HCT116 (cell line): Measurements from ENCODE around the gene ARAP1. TPM values are rescaled to one million over a fixed set of nuclear protein-coding genes. Genes with fewer than 3 reads are reported as not detected.

ENCODE experiments used
- ATAC-seq: fragments of 200-7000 bp; cut with Tn5 transposase; 2 replicates; pipeline ENCODE4 v1.9.1; 2020; ENCODE audit warnings: mild to moderate bottlenecking, moderate library complexity
- BruUV-seq: library from RNA; stranded (reverse); fragments of 400-500 nt; replicated peaks from 2 replicates; lab custom pipeline; 2021; lab: Mats Ljungman, UMichigan
- CTCF ChIA-PET: fragments of 300-600 bp; sonication (Branson Sonifier 250); formaldehyde crosslinking; loops from one replicate; lab custom pipeline; 2021; ENCODE audit warnings: antibody characterized with exemption; lab: Charles Lee
- POLR2A ChIA-PET: fragments of 300-600, 350-600 bp; sonication (Branson Sonifier 250); formaldehyde crosslinking; loops from one replicate; lab custom pipeline; 2021; ENCODE audit warnings: antibody characterized with exemption; lab: Charles Lee
- RAD21 ChIA-PET, 2 experiments: fragments of 300-600 bp; sonication (Branson Sonifier 250); formaldehyde crosslinking; loops; one replicate each; lab custom pipeline; 2023; ENCODE audit warnings: low total read pairs in 2 of 2; ENCODE audit not compliant: uncharacterized antibody in 2 of 2, unreplicated experiment in 2 of 2, low non-redundant PET in 1 of 2; lab: Charles Lee
- DNase-seq: peaks from one replicate; pipeline ENCODE4 v3.0.0-alpha.2; 2010; ENCODE audit warnings: low read depth, low spot score
- H2AFZ ChIP-seq: fragments of 200-600 bp; shearing (Covaris generic), sonication (generic); 2 replicates; pipeline ENCODE4 v1.6.1; 2017; ENCODE audit warnings: low read depth, mixed run types, mixed read lengths, antibody characterized with exemption, low read length; ENCODE audit not compliant: poor library complexity, severe bottlenecking
- H3K27ac ChIP-seq: 2 replicates; pipeline ENCODE4 v1.5.1; 2012; ENCODE audit warnings: low read depth, low read length
- H3K27me3 ChIP-seq: fragments of 200-600 bp; sonication (generic); 2 replicates; pipeline ENCODE4 v1.6.1; 2016; ENCODE audit warnings: mixed run types, low read length, mixed read lengths; ENCODE audit not compliant: insufficient read depth
- H3K36me3 ChIP-seq, 2 experiments: fragments of 200-500 bp in 1 of 2; fragments of 200-600 bp in 1 of 2; sonication (Bioruptor generic) in 1 of 2; sonication (generic) in 1 of 2; 2 replicates each; pipeline versions ENCODE4 v1.5.1 to v1.6.1; 2014 to 2016; ENCODE audit warnings: low read length in 2 of 2, inconsistent platforms in 1 of 2, mixed read lengths in 1 of 2, mixed run types in 1 of 2; ENCODE audit not compliant: insufficient read depth in 2 of 2, control insufficient read depth in 1 of 2
- H3K4me1 ChIP-seq, 2 experiments: fragments of 200-600 bp in 1 of 2; sonication (generic) in 1 of 2; 2 replicates each; pipeline versions ENCODE4 v1.5.1 to v1.6.1; 2012 to 2017; ENCODE audit warnings: low read length in 2 of 2, inconsistent platforms in 1 of 2, mild to moderate bottlenecking in 1 of 2, mixed read lengths in 1 of 2, mixed run types in 1 of 2, moderate library complexity in 1 of 2; ENCODE audit not compliant: insufficient read depth in 2 of 2, control insufficient read depth in 1 of 2
- H3K4me2 ChIP-seq: fragments of 200-600 bp; sonication (generic); 2 replicates; pipeline ENCODE4 v1.6.1; 2017; ENCODE audit warnings: mixed run types, low read length, mixed read lengths
- H3K4me3 ChIP-seq, 2 experiments: fragments of 200-600 bp in 1 of 2; sonication (generic) in 1 of 2; replicated peaks in 1 of 2; 2 replicates each; pipeline ENCODE4 v1.5.1; 2011 to 2016; ENCODE audit warnings: low read length in 2 of 2, control low read depth in 1 of 2, low read depth in 1 of 2, mild to moderate bottlenecking in 1 of 2, mixed read lengths in 1 of 2, mixed run types in 1 of 2
- H3K79me2 ChIP-seq: fragments of 200-600 bp; sonication (generic); 2 replicates; pipeline ENCODE4 v1.6.1; 2017; ENCODE audit warnings: mild to moderate bottlenecking, mixed run types, low read length, moderate library complexity, mixed read lengths; ENCODE audit not compliant: insufficient read depth
- H3K9ac ChIP-seq: fragments of 200-600 bp; sonication (generic); 2 replicates; pipeline ENCODE4 v1.6.1; 2016; ENCODE audit warnings: low read length, mixed read lengths
- H3K9me2 ChIP-seq: fragments of 200-600 bp; sonication (generic), shearing (Covaris generic); 2 replicates; pipeline ENCODE4 v1.6.1; 2017; ENCODE audit warnings: mixed run types, mild to moderate bottlenecking, moderate library complexity; ENCODE audit not compliant: insufficient read depth
- H3K9me3 ChIP-seq, 2 experiments: fragments of 200-500 bp in 1 of 2; fragments of 200-600 bp in 1 of 2; sonication (Bioruptor generic) in 1 of 2; sonication (generic) in 1 of 2; 2 replicates each; pipeline ENCODE4 v1.6.1; 2014 to 2017; ENCODE audit warnings: low read length in 2 of 2, mixed read lengths in 2 of 2, inconsistent platforms in 1 of 2, low read depth in 1 of 2, mild to moderate bottlenecking in 1 of 2, mixed run types in 1 of 2, moderate library complexity in 1 of 2; ENCODE audit not compliant: control insufficient read depth in 1 of 2, insufficient read depth in 1 of 2
- H4K20me1 ChIP-seq: fragments of 200-600 bp; sonication (generic), shearing (Covaris generic); 2 replicates; pipeline ENCODE4 v1.6.1; 2017; ENCODE audit warnings: mixed run types, mild to moderate bottlenecking, moderate library complexity; ENCODE audit not compliant: insufficient read depth
- EZH2 ChIP-seq: fragments of 200-600 bp; sonication (generic); IDR thresholded peaks from 2 replicates; pipeline ENCODE4 v1.6.1; 2017; ENCODE audit warnings: antibody characterized with exemption, mixed run types
- FOSL1 ChIP-seq: IDR thresholded peaks from 2 replicates; pipeline ENCODE4 v1.6.1; 2012; ENCODE audit warnings: low read depth
- POLR2A ChIP-seq: IDR thresholded peaks from 2 replicates; pipeline ENCODE4 v1.7.0; 2011; ENCODE audit warnings: borderline replicate concordance; ENCODE audit not compliant: insufficient read depth, insufficient read length; ENCODE audit errors: extremely low read depth
- POLR2AphosphoS5 ChIP-seq: IDR thresholded peaks from 2 replicates; pipeline ENCODE4 v1.6.1; 2011; ENCODE audit warnings: mild to moderate bottlenecking, low read depth, low read length, moderate library complexity
- TCF7L2 ChIP-seq: IDR thresholded peaks from 2 replicates; pipeline ENCODE4 v1.7.0; 2011; ENCODE audit warnings: borderline replicate concordance, inconsistent platforms; ENCODE audit not compliant: insufficient read depth, insufficient read length; ENCODE audit errors: extremely low read depth
- intact Hi-C: fragments of 100-400 bp; cut with micrococcal nuclease; formaldehyde crosslinking; loops from 2 replicates; pipeline ENCODE4 v1.10.0; 2022
- total RNA-seq: library from RNA; stranded (reverse); gene quantifications from one replicate; pipeline ENCODE4 v1.2.1, GENCODE V29; 2021; ENCODE audit not compliant: unreplicated experiment
- TF ChIP-seq, protein P1 (sequence below): IDR thresholded peaks from 2 replicates; pipeline ENCODE4 v1.6.1; 2012

ARAP1 gene
- total RNA-seq, 1 experiment from 2014 or later = 57.4 TPM

DNA sequence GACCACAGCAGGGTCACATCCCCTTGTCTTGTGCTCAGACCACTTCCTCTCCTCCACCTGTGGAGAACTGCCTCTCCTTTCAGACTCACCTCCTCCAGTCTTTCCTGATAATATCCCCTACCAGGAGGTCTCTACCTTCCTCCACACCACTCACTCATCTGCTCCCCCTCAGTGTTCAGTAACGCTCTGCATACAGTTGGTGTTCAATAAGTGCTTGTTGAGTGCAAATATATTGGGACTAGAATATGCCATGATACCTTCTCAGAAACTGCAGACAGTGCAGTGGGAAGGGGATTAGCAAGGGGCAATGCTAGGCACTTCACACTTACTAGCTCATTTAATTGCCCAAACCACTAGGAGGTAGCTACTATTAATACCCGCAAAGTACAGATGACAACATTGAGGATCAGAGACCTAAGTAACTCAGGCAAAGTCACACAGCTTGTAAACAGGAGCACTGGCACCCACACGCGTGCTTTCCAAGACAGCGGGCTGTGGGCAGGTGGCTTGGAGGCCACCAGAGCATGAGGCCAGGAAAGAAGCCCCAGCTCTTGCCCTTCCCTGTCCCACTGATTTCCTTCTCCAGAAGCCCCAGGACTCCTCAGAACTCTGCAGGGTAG lies 69.9 kb downstream of the ARAP1 start:
- Histone ChIP-seq H3K27me3 (peaks cover 28% of the 10 kb centered on the region), H4K20me1 (no peaks in the 10 kb centered on the region), H3K9me2 (no peaks in the 10 kb centered on the region), H3K9me3 (no peaks in the 10 kb centered on the region), H3K79me2 (no peaks in the 10 kb centered on the region), H3K27ac (no peak overlapping the region), H3K4me3 (no peak overlapping the region), H3K9ac (no peak overlapping the region), H2AFZ (no peak overlapping the region), H3K36me3 (no peaks in the 10 kb centered on the region), H3K4me1 (peaks cover 0 to 13% of the 10 kb centered on the region in 2 experiments; a peak in 3 of 4 replicates), H3K4me2 (no peak overlapping the region)
- POLR2A ChIA-PET = no interaction called here
- CTCF ChIA-PET = interaction anchor here (0.7 to 2.3 kb wide), 5 partner anchors 22 to 211 kb away, joined by 3 to 5 read pairs (median 5); no protein-coding TSS in a partner anchor
- TF ChIP-seq FOSL1 (no peak), TCF7L2 (no peak), POLR2AphosphoS5 (no peak; the same call in 1 of the 2 replicates), POLR2A (no peak)
- TF ChIP-seq, protein P1, sequence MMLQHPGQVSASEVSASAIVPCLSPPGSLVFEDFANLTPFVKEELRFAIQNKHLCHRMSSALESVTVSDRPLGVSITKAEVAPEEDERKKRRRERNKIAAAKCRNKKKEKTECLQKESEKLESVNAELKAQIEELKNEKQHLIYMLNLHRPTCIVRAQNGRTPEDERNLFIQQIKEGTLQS = no peak
- RAD21 ChIA-PET = interaction anchor here in 1 of 2 experiments (0.8 kb wide), 1 partner anchor 97 kb away, joined by 3 read pairs; no protein-coding TSS in a partner anchor
- intact Hi-C loops = loop anchor here (5.0 kb wide), 1 partner anchor 210 kb away; no protein-coding TSS in a partner anchor
- ATAC-seq = no peak
- BruUV-seq = TSS peak; percentile 15
- DNase-seq = no peak

DNA sequence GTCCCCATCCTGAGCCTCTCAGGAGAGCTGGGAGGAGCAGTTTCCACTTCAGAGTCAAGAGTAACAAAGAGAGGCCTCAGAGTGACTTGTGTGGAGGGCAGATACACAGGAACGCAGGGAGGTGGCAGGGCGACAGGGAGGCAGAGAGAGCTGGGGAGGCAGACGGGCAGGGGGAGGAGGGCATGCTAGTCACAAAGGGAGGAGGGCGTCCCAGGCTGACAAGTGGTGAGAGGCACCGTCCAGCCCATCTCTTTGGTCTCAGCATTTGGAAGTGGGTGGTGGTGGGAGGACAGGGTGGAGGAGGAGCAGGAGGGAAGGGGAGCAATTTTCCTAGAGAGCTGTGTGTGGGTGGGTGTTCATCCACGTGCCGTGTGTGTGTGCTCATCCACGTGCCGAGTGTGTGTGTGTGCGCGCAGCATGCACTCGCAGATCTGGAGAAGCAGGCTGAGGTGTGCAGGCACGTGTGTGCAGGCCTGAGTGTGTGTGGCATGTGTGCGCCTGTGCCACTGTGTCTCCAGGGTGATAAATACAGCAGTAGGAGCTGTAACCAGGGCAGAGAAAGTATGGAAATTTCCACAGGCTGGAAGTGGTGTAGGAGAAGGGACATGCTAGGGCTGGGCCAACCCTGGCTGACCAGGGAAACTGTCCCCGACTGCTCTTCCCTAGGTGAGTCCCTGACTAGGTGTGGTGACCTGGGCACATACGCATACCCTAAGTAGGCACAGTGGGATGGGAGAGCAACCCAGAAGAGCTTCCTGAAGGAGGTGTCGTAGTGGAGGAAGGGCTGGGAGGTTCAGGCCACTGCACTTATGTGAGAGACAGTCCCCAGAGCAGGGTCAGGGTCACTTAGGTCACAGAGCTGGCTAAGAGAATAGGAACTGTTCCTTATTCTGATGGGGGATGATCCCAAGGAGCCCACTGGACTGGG lies 70.7 kb downstream of the ARAP1 start:
- no peak overlapping the region for H3K4me3 ChIP-seq
- H3K4me2 ChIP-seq = no peak overlapping the region
- peaks cover 0 to 13% of the 10 kb centered on the region in 2 experiments; a peak in 3 of 4 replicates for H3K4me1 ChIP-seq
- H3K9me2 ChIP-seq = no peaks in the 10 kb centered on the region
- no peak overlapping the region for H2AFZ ChIP-seq
- no peaks in the 10 kb centered on the region for H4K20me1 ChIP-seq
- ChIA-PET RAD21 (interaction anchor here in 1 of 2 experiments (0.8 kb wide), 1 partner anchor 96 kb away, joined by 3 read pairs; no protein-coding TSS in a partner anchor), POLR2A (no interaction called here), CTCF (interaction anchor here (0.7 to 2.3 kb wide), 6 partner anchors 22 to 210 kb away, joined by 3 to 5 read pairs (median 5); no protein-coding TSS in a partner anchor)
- TF ChIP-seq POLR2AphosphoS5 (0 out of 2 replicates have a peak, but pooled peaks have one; percentile 16), EZH2 (no peak)
- DNase-seq (no peak), ATAC-seq (no peak)
- intact Hi-C loops = loop anchor here (5.0 kb wide), 1 partner anchor 209 kb away; no protein-coding TSS in a partner anchor
- H3K27ac ChIP-seq = no peak overlapping the region
- no TSS peak for BruUV-seq
- H3K9me3 ChIP-seq = no peaks in the 10 kb centered on the region
- H3K36me3 ChIP-seq = no peaks in the 10 kb centered on the region
- H3K79me2 ChIP-seq = no peaks in the 10 kb centered on the region
- no peak overlapping the region for H3K9ac ChIP-seq
- H3K27me3 ChIP-seq = peaks cover 36% of the 10 kb centered on the region
